HCT116 (cell line): ENCODE data around the gene IPO13. TPM values are rescaled to one million over a fixed set of nuclear protein-coding genes. Genes with fewer than 3 reads are reported as not detected.

Source experiments
- ATAC-seq: fragments of 200-7000 bp; cut with Tn5 transposase; 2 replicates; pipeline ENCODE4 v1.9.1; 2020; ENCODE audit warnings: mild to moderate bottlenecking, moderate library complexity
- BruUV-seq: library from RNA; stranded (reverse); fragments of 400-500 nt; replicated peaks from 2 replicates; lab custom pipeline; 2021; lab: Mats Ljungman, UMichigan
- CTCF ChIA-PET: fragments of 300-600 bp; sonication (Branson Sonifier 250); formaldehyde crosslinking; loops from one replicate; lab custom pipeline; 2021; ENCODE audit warnings: antibody characterized with exemption; lab: Charles Lee
- POLR2A ChIA-PET: fragments of 300-600, 350-600 bp; sonication (Branson Sonifier 250); formaldehyde crosslinking; loops from one replicate; lab custom pipeline; 2021; ENCODE audit warnings: antibody characterized with exemption; lab: Charles Lee
- RAD21 ChIA-PET, 2 experiments: fragments of 300-600 bp; sonication (Branson Sonifier 250); formaldehyde crosslinking; loops; one replicate each; lab custom pipeline; 2023; ENCODE audit warnings: low total read pairs in 2 of 2; ENCODE audit not compliant: uncharacterized antibody in 2 of 2, unreplicated experiment in 2 of 2, low non-redundant PET in 1 of 2; lab: Charles Lee
- DNase-seq: peaks from one replicate; pipeline ENCODE4 v3.0.0-alpha.2; 2010; ENCODE audit warnings: low read depth, low spot score
- H2AFZ ChIP-seq: fragments of 200-600 bp; shearing (Covaris generic), sonication (generic); 2 replicates; pipeline ENCODE4 v1.6.1; 2017; ENCODE audit warnings: low read depth, mixed run types, mixed read lengths, antibody characterized with exemption, low read length; ENCODE audit not compliant: poor library complexity, severe bottlenecking
- H3K27ac ChIP-seq: 2 replicates; pipeline ENCODE4 v1.5.1; 2012; ENCODE audit warnings: low read depth, low read length
- H3K27me3 ChIP-seq: fragments of 200-600 bp; sonication (generic); 2 replicates; pipeline ENCODE4 v1.6.1; 2016; ENCODE audit warnings: mixed run types, low read length, mixed read lengths; ENCODE audit not compliant: insufficient read depth
- H3K36me3 ChIP-seq, 2 experiments: fragments of 200-500 bp in 1 of 2; fragments of 200-600 bp in 1 of 2; sonication (Bioruptor generic) in 1 of 2; sonication (generic) in 1 of 2; 2 replicates each; pipeline versions ENCODE4 v1.5.1 to v1.6.1; 2014 to 2016; ENCODE audit warnings: low read length in 2 of 2, inconsistent platforms in 1 of 2, mixed read lengths in 1 of 2, mixed run types in 1 of 2; ENCODE audit not compliant: insufficient read depth in 2 of 2, control insufficient read depth in 1 of 2
- H3K4me1 ChIP-seq, 2 experiments: fragments of 200-600 bp in 1 of 2; sonication (generic) in 1 of 2; 2 replicates each; pipeline versions ENCODE4 v1.5.1 to v1.6.1; 2012 to 2017; ENCODE audit warnings: low read length in 2 of 2, inconsistent platforms in 1 of 2, mild to moderate bottlenecking in 1 of 2, mixed read lengths in 1 of 2, mixed run types in 1 of 2, moderate library complexity in 1 of 2; ENCODE audit not compliant: insufficient read depth in 2 of 2, control insufficient read depth in 1 of 2
- H3K4me2 ChIP-seq: fragments of 200-600 bp; sonication (generic); 2 replicates; pipeline ENCODE4 v1.6.1; 2017; ENCODE audit warnings: mixed run types, low read length, mixed read lengths
- H3K4me3 ChIP-seq, 2 experiments: fragments of 200-600 bp in 1 of 2; sonication (generic) in 1 of 2; replicated peaks in 1 of 2; 2 replicates each; pipeline ENCODE4 v1.5.1; 2011 to 2016; ENCODE audit warnings: low read length in 2 of 2, control low read depth in 1 of 2, low read depth in 1 of 2, mild to moderate bottlenecking in 1 of 2, mixed read lengths in 1 of 2, mixed run types in 1 of 2
- H3K79me2 ChIP-seq: fragments of 200-600 bp; sonication (generic); 2 replicates; pipeline ENCODE4 v1.6.1; 2017; ENCODE audit warnings: mild to moderate bottlenecking, mixed run types, low read length, moderate library complexity, mixed read lengths; ENCODE audit not compliant: insufficient read depth
- H3K9ac ChIP-seq: fragments of 200-600 bp; sonication (generic); 2 replicates; pipeline ENCODE4 v1.6.1; 2016; ENCODE audit warnings: low read length, mixed read lengths
- H3K9me2 ChIP-seq: fragments of 200-600 bp; sonication (generic), shearing (Covaris generic); 2 replicates; pipeline ENCODE4 v1.6.1; 2017; ENCODE audit warnings: mixed run types, mild to moderate bottlenecking, moderate library complexity; ENCODE audit not compliant: insufficient read depth
- H3K9me3 ChIP-seq, 2 experiments: fragments of 200-500 bp in 1 of 2; fragments of 200-600 bp in 1 of 2; sonication (Bioruptor generic) in 1 of 2; sonication (generic) in 1 of 2; 2 replicates each; pipeline ENCODE4 v1.6.1; 2014 to 2017; ENCODE audit warnings: low read length in 2 of 2, mixed read lengths in 2 of 2, inconsistent platforms in 1 of 2, low read depth in 1 of 2, mild to moderate bottlenecking in 1 of 2, mixed run types in 1 of 2, moderate library complexity in 1 of 2; ENCODE audit not compliant: control insufficient read depth in 1 of 2, insufficient read depth in 1 of 2
- H4K20me1 ChIP-seq: fragments of 200-600 bp; sonication (generic), shearing (Covaris generic); 2 replicates; pipeline ENCODE4 v1.6.1; 2017; ENCODE audit warnings: mixed run types, mild to moderate bottlenecking, moderate library complexity; ENCODE audit not compliant: insufficient read depth
- CBX3 ChIP-seq: IDR thresholded peaks from 2 replicates; pipeline ENCODE4 v1.6.1; 2012; ENCODE audit warnings: low read depth
- CEBPB ChIP-seq: IDR thresholded peaks from 2 replicates; pipeline ENCODE4 v1.6.1; 2012; ENCODE audit warnings: low read depth
- CTCF ChIP-seq, 3 experiments: fragments of 200-600 bp in 1 of 3; sonication (generic) in 1 of 3; IDR thresholded peaks in 2 of 3; conservative IDR thresholded peaks in 1 of 3; 2 replicates each; pipeline ENCODE4 v1.5.1; 2012 to 2017; ENCODE audit warnings: low read depth in 2 of 3, low read length in 2 of 3, antibody characterized with exemption in 1 of 3, borderline replicate concordance in 1 of 3, control low read depth in 1 of 3, mild to moderate bottlenecking in 1 of 3, mixed read lengths in 1 of 3, mixed run types in 1 of 3, moderate library complexity in 1 of 3; ENCODE audit not compliant: insufficient read depth in 1 of 3
- ELF1 ChIP-seq: IDR thresholded peaks from 2 replicates; pipeline ENCODE4 v1.6.1; 2012; ENCODE audit warnings: low read depth, borderline replicate concordance
- EZH2phosphoT487 ChIP-seq: fragments of 200-600 bp; IDR thresholded peaks from 2 replicates; pipeline ENCODE4 v1.6.1; 2018; ENCODE audit warnings: antibody characterized with exemption, borderline replicate concordance
- MAX ChIP-seq: IDR thresholded peaks from 2 replicates; pipeline ENCODE4 v1.6.1; 2012
- POLR2AphosphoS5 ChIP-seq: IDR thresholded peaks from 2 replicates; pipeline ENCODE4 v1.6.1; 2011; ENCODE audit warnings: mild to moderate bottlenecking, low read depth, low read length, moderate library complexity
- RAD21 ChIP-seq: IDR thresholded peaks from 2 replicates; pipeline ENCODE4 v1.6.1; 2012; ENCODE audit warnings: low read depth, mild to moderate bottlenecking
- REST ChIP-seq: IDR thresholded peaks from 2 replicates; pipeline ENCODE4 v1.6.1; 2012; ENCODE audit warnings: low read depth
- SIN3A ChIP-seq: IDR thresholded peaks from 2 replicates; pipeline ENCODE4 v1.6.1; 2012; ENCODE audit warnings: low read depth
- SP1 ChIP-seq: IDR thresholded peaks from 2 replicates; pipeline ENCODE4 v1.6.1; 2012; ENCODE audit warnings: low read depth
- YY1 ChIP-seq: IDR thresholded peaks from 2 replicates; pipeline ENCODE4 v1.6.1; 2011; ENCODE audit warnings: low read length, low read depth, moderate library complexity, mild to moderate bottlenecking; ENCODE audit not compliant: insufficient replicate concordance; ENCODE audit errors: extremely low read depth
- ZBTB33 ChIP-seq: IDR thresholded peaks from 2 replicates; pipeline ENCODE4 v1.6.1; 2011; ENCODE audit warnings: mild to moderate bottlenecking, low read length, moderate library complexity; ENCODE audit not compliant: insufficient replicate concordance; ENCODE audit errors: extremely low read depth
- ZFX ChIP-seq: fragments of 450-650 bp; IDR thresholded peaks from 2 replicates; pipeline ENCODE4 v1.6.1; 2017
- ZNF274 ChIP-seq: fragments of 200-500 bp; sonication (Bioruptor generic); IDR thresholded peaks from 2 replicates; pipeline ENCODE4 v1.6.1; 2014; ENCODE audit warnings: mild to moderate bottlenecking, low read depth, low read length, inconsistent platforms
- intact Hi-C: fragments of 100-400 bp; cut with micrococcal nuclease; formaldehyde crosslinking; loops from 2 replicates; pipeline ENCODE4 v1.10.0; 2022
- total RNA-seq: library from RNA; stranded (reverse); gene quantifications from one replicate; pipeline ENCODE4 v1.2.1, GENCODE V29; 2021; ENCODE audit not compliant: unreplicated experiment

Gene IPO13
- total RNA-seq, 1 experiment from 2014 or later, result 18.7 TPM

- TF ChIP-seq POLR2AphosphoS5 (no peak), CTCF (IDR thresholded peaks at IDR 0.05 in 2 of 3, conservative IDR thresholded peaks at IDR 0.05 in 1 of 3; ENCODE audit: borderline replicate concordance in 1 of 3, insufficient read depth in 1 of 3, low read depth in 2 of 3, low read length in 2 of 3) (no peak), SIN3A (no peak), YY1 (no peak), MAX (no peak), ELF1 (no peak), ZFX (no peak), RAD21 (no peak), EZH2phosphoT487 (no peak), SP1 (no peak), ZBTB33 (no peak), CEBPB (no peak), REST (no peak), CBX3 (no peak), ZNF274 (no peak)
- POLR2A ChIA-PET, result no interaction called here
- Histone ChIP-seq H3K9me3 (no peaks in the 10 kb centered on the region), H3K4me2 (peak overlapping the region; percentile 21), H3K4me1 (peaks cover 16 to 94% of the 10 kb centered on the region in 2 experiments), H4K20me1 (no peaks in the 10 kb centered on the region), H3K79me2 (no peaks in the 10 kb centered on the region), H3K9ac (no peak overlapping the region), H3K27me3 (no peaks in the 10 kb centered on the region), H3K27ac (no peak overlapping the region), H3K36me3 (no peaks in the 10 kb centered on the region), H3K9me2 (no peaks in the 10 kb centered on the region), H3K4me3 (no peak overlapping the region), H2AFZ (no peak overlapping the region)
- CTCF ChIA-PET, result interaction anchor here (1.1 to 2.8 kb wide), 2 partner anchors 10 to 161 kb away, joined by 4 to 12 read pairs; no protein-coding TSS in a partner anchor
- BruUV-seq, result no TSS peak
- intact Hi-C loops, result no loop called here
- DNase-seq (no peak), ATAC-seq (no peak)
- RAD21 ChIA-PET, result no interaction called here
Observed at GRCh38 chr1:43924516-43924915, 22.2 kb upstream of the IPO13 start.
